GM12865 (cell line): ENCODE results near the gene C18orf32.
"Not testable (repeated sequence)": the region's sequence is repeated elsewhere in the genome, so short reads cannot be mapped to it uniquely, and the experiment has no call there.

Source experiments
- DNase-seq: peaks from one replicate; pipeline ENCODE4 v3.0.0; 2010; ENCODE audit warnings: low read depth
- H3K4me3 ChIP-seq: 2 replicates; pipeline ENCODE4 v1.5.1; 2011; ENCODE audit warnings: mild to moderate bottlenecking, low read depth, low read length, control low read depth
- TF ChIP-seq, protein P1 (sequence below): IDR thresholded peaks from 2 replicates; pipeline ENCODE4 v1.5.1; 2011; ENCODE audit warnings: low read length, control low read depth, low read depth, inconsistent platforms; ENCODE audit not compliant: insufficient read depth; ENCODE audit errors: missing control alignments

The C18orf32 gene

DNA sequence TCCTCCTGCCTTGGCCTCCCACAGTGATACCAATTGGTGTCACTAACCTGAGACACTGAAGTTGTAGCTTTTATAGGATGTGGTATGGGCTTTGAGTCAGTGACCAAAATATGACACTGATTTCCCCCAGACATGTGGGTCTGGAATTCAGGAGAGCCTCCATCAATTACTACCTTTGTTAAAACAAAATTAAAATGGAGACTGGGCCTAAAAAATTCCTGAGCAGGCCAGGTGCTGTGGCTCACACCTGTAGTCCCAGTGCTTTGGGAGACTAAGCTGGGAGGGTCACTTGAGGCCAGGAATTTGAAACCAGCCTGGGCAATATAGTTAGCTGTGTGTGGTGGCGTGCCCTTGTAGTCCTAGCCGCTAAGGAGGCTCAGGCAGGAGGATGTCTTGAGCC, 37.9 kb upstream of the C18orf32 start:
- TF ChIP-seq, protein P1, sequence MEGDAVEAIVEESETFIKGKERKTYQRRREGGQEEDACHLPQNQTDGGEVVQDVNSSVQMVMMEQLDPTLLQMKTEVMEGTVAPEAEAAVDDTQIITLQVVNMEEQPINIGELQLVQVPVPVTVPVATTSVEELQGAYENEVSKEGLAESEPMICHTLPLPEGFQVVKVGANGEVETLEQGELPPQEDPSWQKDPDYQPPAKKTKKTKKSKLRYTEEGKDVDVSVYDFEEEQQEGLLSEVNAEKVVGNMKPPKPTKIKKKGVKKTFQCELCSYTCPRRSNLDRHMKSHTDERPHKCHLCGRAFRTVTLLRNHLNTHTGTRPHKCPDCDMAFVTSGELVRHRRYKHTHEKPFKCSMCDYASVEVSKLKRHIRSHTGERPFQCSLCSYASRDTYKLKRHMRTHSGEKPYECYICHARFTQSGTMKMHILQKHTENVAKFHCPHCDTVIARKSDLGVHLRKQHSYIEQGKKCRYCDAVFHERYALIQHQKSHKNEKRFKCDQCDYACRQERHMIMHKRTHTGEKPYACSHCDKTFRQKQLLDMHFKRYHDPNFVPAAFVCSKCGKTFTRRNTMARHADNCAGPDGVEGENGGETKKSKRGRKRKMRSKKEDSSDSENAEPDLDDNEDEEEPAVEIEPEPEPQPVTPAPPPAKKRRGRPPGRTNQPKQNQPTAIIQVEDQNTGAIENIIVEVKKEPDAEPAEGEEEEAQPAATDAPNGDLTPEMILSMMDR, result no peak
- DNase-seq, result no peak
- no peak overlapping the region for H3K4me3 ChIP-seq

DNA sequence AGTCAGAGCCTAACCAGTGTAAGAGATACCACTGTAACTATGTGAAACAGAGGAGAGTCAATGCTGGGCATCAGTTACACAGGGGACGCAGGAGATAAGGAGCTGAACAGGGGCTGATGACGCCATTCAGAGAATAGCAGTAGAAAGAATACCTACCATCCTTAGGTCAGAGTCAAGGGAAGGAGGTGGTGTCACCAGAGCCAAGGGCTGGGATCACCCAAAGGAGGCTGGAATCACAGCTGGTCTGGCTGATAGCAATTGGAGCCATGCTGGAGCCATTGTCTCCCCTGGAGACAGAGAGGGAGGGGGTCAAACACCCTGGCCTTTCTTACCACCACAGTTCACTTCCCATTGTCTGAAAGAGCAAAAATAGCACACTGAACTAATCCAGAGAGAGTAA, 37.3 kb upstream of the C18orf32 start:
- H3K4me3 ChIP-seq, result no peak overlapping the region
- DNase-seq, result no peak
- TF ChIP-seq, protein P1, result no peak

DNA sequence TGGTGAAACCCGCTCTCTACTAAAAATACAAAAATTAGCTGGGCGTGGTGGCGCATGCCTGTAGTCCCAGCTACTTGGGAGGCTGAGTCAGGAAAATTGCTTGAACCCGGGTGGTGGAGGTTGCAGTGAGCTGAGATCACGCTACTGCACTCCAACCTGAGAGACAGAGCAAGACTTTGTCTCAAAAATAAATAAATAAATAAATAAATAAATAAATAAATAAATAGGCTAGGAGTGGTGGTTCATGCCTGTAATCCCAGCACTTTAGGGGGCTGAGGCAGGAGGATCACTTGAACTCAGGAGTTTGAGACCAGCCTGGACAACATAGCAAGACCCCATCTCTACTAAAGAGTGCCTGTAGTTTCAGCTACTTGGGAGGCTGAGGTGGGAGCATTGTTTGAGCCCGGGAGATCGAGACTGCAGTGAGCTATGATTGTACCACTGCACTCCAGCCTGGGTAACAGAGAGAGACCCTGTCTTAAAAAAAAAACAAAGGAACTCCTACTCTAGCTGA, 36.6 kb upstream of the C18orf32 start:
- not testable (repeated sequence) for DNase-seq, H3K4me3 ChIP-seq

DNA sequence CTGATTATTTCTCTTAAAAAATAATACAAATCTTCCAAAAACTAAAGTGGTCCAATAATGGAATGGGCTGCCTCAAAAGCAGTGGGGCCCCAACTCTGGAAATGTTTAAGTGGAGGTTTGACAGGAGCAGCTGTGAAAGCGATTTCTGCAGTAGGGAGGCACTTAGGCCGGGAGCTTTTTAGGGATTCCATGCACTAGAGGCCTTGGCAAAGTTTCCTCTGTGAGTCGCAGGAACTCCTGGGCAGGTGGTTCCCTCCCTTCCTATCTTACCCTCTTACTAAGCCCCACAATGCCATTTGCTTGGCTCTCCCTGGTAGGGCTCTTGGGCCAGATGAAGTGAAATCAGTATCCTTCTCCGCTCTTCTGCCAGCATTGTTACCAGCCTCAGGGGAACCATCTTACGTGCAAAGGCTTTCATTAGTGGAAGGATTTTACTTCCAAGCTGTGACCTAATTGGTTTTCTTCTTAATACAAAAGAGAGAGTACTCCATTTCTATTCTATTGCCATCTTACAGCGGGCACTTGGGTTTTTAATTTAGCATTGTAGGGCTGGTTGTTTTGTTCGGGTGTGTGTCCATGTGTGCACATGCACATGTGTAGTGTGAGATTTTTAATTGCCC, 34.3 kb upstream of the C18orf32 start:
- TF ChIP-seq, protein P1, result no peak
- no peak for DNase-seq

DNA sequence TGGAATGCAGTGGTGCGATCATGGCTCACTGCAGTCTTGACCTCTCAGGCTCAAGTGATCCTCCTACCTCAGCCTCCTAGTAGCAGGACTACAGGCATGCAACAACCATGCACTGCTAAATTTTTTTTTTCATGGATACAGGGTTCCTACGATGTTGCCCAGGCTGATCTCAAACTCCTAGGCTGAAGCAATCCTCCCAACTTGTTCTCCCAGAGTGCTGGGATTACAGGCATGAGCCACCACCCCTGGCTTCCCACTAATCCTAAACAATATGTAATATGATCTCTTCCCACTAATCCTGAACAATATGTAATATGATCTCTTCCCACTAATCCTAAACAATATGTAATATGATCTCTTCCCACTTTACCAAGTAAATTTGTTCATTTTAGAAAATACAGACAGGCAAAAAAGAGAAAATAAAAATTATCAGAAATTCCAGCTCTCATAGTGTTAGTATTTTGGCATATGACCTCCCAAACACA, 33.7 kb upstream of the C18orf32 start:
- TF ChIP-seq, protein P1, result no peak
- DNase-seq, result no peak
- H3K4me3 ChIP-seq, result no peak overlapping the region

More for the DNA sequence above, 34.3 kb upstream of the C18orf32 start:
- H3K4me3 ChIP-seq, result no peak overlapping the region

DNA sequence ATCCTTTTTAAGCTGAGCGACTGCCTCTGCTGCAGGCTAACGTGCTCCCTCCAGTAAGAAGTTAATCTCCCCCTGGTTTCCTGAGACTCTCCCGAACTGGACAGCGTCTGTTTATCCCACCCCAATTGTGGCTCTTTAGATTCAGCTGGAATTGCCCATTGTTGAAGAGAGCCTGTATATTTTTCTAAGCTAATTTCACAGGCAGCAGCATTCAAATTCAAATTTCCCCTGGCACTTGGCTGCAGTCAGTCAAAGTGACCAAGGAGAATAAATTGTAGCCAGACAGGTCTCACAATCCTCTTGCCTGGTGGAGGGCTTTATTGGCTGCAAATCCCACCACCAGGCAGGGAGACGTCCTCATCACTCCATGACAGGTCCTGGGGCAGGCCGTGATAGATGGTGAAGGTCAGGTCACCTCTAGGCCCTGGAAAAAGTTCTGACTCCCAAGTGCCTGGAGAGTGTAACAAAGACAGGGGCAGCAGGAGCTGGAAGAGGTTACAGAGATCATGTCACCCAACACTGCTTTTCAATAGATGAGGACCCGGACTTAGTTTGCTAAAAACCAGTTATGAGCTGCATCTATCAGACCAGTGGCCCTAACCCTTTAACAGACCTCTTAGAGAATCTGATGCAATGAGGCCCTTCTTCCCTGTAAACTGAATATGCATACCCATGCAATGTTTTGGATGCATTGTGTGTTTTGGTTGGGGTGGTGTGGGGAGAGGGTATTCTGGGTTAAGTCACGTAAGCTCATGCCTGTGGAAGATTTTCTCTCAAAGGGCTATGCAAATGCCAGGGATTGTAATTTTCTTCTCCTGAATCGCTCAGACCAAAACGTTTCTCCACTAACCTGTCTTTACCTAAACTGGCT, 32.3 kb upstream of the C18orf32 start:
- TF ChIP-seq, protein P1, result no peak
- H3K4me3 ChIP-seq, result no peak overlapping the region
- no peak for DNase-seq

DNA sequence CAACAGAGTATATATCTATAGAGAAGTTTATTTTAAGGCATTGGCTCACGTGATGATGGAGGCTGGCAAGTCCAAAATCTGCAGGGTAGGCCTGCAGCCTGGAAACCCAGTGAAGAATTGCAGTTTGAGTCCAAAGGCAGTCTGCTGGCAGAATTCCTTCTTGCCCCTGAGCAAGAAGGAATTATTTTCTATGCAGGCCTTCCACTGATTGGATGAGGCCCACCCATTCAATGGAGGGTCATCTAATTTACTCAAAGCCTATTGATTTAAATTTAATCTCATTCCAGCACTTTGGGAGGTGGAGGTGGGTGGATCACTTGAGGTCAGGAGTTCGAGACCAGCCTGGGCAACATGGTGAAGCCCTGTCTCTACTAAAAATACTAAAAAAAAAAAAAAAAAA, 30.4 kb upstream of the C18orf32 start:
- TF ChIP-seq, protein P1, result no peak
- no peak for DNase-seq
- no peak overlapping the region for H3K4me3 ChIP-seq
